HL-60 (cell line): ENCODE data around the gene P2RY12.

Experiments
- DNase-seq, 2 experiments: peaks; one replicate each; pipeline ENCODE4 v3.0.0-alpha.2; 2010 to 2020; ENCODE audit warnings: low read depth in 1 of 2, low spot score in 1 of 2
- H3K27ac ChIP-seq: fragments of 250-450 bp; sonication (Bioruptor Pico); replicated peaks from 2 replicates; pipeline ENCODE4 v1.5.1; 2020; ENCODE audit warnings: mild to moderate bottlenecking, moderate library complexity
- H3K27me3 ChIP-seq: fragments of 250-450 bp; sonication (Bioruptor Pico); 2 replicates; pipeline ENCODE4 v1.5.1; 2021; ENCODE audit warnings: mild to moderate bottlenecking, moderate library complexity; ENCODE audit not compliant: insufficient read depth, poor library complexity, severe bottlenecking
- H3K4me3 ChIP-seq: replicated peaks from 2 replicates; pipeline ENCODE4 v1.5.1; 2011; ENCODE audit warnings: mild to moderate bottlenecking, control low read depth, low read length; ENCODE audit not compliant: insufficient read depth
- GABPA ChIP-seq: IDR thresholded peaks from 2 replicates; pipeline ENCODE4 v1.6.1; 2012; ENCODE audit warnings: low read depth
- POLR2AphosphoS5 ChIP-seq: IDR thresholded peaks from 2 replicates; pipeline ENCODE4 v1.6.1; 2012; ENCODE audit warnings: low read depth
- REST ChIP-seq: IDR thresholded peaks from 2 replicates; pipeline ENCODE4 v1.6.1; 2012; ENCODE audit warnings: low read depth; ENCODE audit not compliant: insufficient replicate concordance
- SPI1 ChIP-seq: IDR thresholded peaks from 2 replicates; pipeline ENCODE4 v1.6.1; 2012; ENCODE audit warnings: low read depth, mild to moderate bottlenecking, borderline replicate concordance
- TF ChIP-seq, protein P1 (sequence below): IDR thresholded peaks from one replicate; pipeline ENCODE4 v1.5.1; 2011; ENCODE audit warnings: low read length, control low read depth, inconsistent platforms; ENCODE audit not compliant: insufficient read depth

Gene P2RY12

GRCh38 chr3:151318313-151318712 lies 66.2 kb downstream of the P2RY12 start:
- no peaks in the 10 kb centered on the region for H3K27me3 ChIP-seq
- H3K27ac ChIP-seq, result peak overlapping the region; percentile 64
- DNase-seq, result no peak
- TF ChIP-seq SPI1 (no peak), GABPA (no peak), POLR2AphosphoS5 (no peak), REST (no peak)
- TF ChIP-seq, protein P1, sequence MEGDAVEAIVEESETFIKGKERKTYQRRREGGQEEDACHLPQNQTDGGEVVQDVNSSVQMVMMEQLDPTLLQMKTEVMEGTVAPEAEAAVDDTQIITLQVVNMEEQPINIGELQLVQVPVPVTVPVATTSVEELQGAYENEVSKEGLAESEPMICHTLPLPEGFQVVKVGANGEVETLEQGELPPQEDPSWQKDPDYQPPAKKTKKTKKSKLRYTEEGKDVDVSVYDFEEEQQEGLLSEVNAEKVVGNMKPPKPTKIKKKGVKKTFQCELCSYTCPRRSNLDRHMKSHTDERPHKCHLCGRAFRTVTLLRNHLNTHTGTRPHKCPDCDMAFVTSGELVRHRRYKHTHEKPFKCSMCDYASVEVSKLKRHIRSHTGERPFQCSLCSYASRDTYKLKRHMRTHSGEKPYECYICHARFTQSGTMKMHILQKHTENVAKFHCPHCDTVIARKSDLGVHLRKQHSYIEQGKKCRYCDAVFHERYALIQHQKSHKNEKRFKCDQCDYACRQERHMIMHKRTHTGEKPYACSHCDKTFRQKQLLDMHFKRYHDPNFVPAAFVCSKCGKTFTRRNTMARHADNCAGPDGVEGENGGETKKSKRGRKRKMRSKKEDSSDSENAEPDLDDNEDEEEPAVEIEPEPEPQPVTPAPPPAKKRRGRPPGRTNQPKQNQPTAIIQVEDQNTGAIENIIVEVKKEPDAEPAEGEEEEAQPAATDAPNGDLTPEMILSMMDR, result no peak
- no peak overlapping the region for H3K4me3 ChIP-seq

GRCh38 chr3:151316267-151316991 lies 68.1 kb downstream of the P2RY12 start, which contains the start of gene GPR87:
GPR87 (minus strand) TSS chr3:151316820; CDS start chr3:151300100, 16,720 bp downstream.
- no peak within 1 kb of the TSS for H3K4me3 ChIP-seq
- DNase-seq, result no peak
- H3K27ac ChIP-seq, result no peak within 1 kb of the TSS
- TF ChIP-seq REST, result no peak
- TF ChIP-seq, protein P1, result no peak
- no peak for TF ChIP-seq SPI1
- no peak for TF ChIP-seq POLR2AphosphoS5
- no peak for TF ChIP-seq GABPA
- H3K27me3 ChIP-seq, result no peaks in the 10 kb centered on the region

GRCh38 chr3:151315846-151316245 lies 68.7 kb downstream of the P2RY12 start:
- H3K27me3 ChIP-seq, result no peaks in the 10 kb centered on the region
- no peak overlapping the region for H3K4me3 ChIP-seq
- no peak overlapping the region for H3K27ac ChIP-seq
- TF ChIP-seq, protein P1, result no peak
- no peak for TF ChIP-seq REST
- TF ChIP-seq SPI1, result no peak
- no peak for TF ChIP-seq GABPA
- TF ChIP-seq POLR2AphosphoS5, result no peak
- no peak for DNase-seq
